GM23338 (cell line): ENCODE results near the gene AMZ1. TPM values are rescaled to one million over a fixed set of nuclear protein-coding genes. Genes with fewer than 3 reads are reported as not detected.

ENCODE experiments used
- ATAC-seq: fragments of 200-7000 bp; cut with Tn5 transposase; 3 replicates; pipeline ENCODE4 v1.9.1; 2020
- DNase-seq: peaks from one replicate; pipeline ENCODE4 v3.0.0-alpha.2; 2015; ENCODE audit warnings: low spot score
- H2AFZ ChIP-seq: fragments of 200-600 bp; sonication (generic); 2 replicates; pipeline ENCODE4 v1.8.0; 2016; ENCODE audit warnings: antibody characterized with exemption, mild to moderate bottlenecking, moderate library complexity
- H3F3A ChIP-seq: fragments of 200-600 bp; sonication (generic); replicated peaks from 2 replicates; pipeline ENCODE4 v1.8.0; 2017; ENCODE audit warnings: antibody characterized with exemption, mixed run types, low read depth
- H3K27ac ChIP-seq: fragments of 200-600 bp; sonication (generic); 2 replicates; pipeline ENCODE4 v1.6.1; 2016; ENCODE audit warnings: low read depth
- H3K27me3 ChIP-seq: fragments of 200-600 bp; sonication (generic); 2 replicates; pipeline ENCODE4 v1.8.0; 2016; ENCODE audit warnings: mild to moderate bottlenecking, mixed run types, moderate library complexity; ENCODE audit not compliant: insufficient read depth
- H3K36me3 ChIP-seq: fragments of 200-600 bp; sonication (generic); 2 replicates; pipeline ENCODE4 v1.8.0; 2016; ENCODE audit warnings: mild to moderate bottlenecking; ENCODE audit not compliant: insufficient read depth
- H3K4me1 ChIP-seq: fragments of 200-600 bp; sonication (generic); 2 replicates; pipeline ENCODE4 v1.8.0; 2016; ENCODE audit warnings: mild to moderate bottlenecking, moderate library complexity; ENCODE audit not compliant: insufficient read depth
- H3K4me2 ChIP-seq: fragments of 200-600 bp; sonication (generic); 2 replicates; pipeline ENCODE4 v1.7.1; 2017; ENCODE audit warnings: mixed run types
- H3K4me3 ChIP-seq: fragments of 200-600 bp; sonication (generic); 2 replicates; pipeline ENCODE4 v1.6.1; 2016; ENCODE audit warnings: mixed run types
- H3K79me2 ChIP-seq: fragments of 200-600 bp; sonication (generic); replicated peaks from 2 replicates; pipeline ENCODE4 v1.8.0; 2017; ENCODE audit warnings: mild to moderate bottlenecking; ENCODE audit not compliant: insufficient read depth
- H3K9me2 ChIP-seq: fragments of 200-600 bp; sonication (generic); 2 replicates; pipeline ENCODE4 v1.8.0; 2017; ENCODE audit not compliant: insufficient read depth
- H4K20me1 ChIP-seq: fragments of 200-600 bp; sonication (generic); replicated peaks from 2 replicates; pipeline ENCODE4 v1.8.0; 2017; ENCODE audit warnings: mild to moderate bottlenecking; ENCODE audit not compliant: insufficient read depth
- H3K27ac Mint-ChIP-seq: 2 replicates; pipeline ENCODE4 v1.8.0; 2020; ENCODE audit warnings: inconsistent platforms, mild to moderate bottlenecking, moderate library complexity, mixed read lengths
- H3K27me3 Mint-ChIP-seq: 3 replicates; pipeline ENCODE4 v1.8.0; 2022; ENCODE audit warnings: low read depth, mild to moderate bottlenecking, moderate library complexity, mixed read lengths, inconsistent platforms; ENCODE audit not compliant: insufficient read depth, poor library complexity
- H3K36me3 Mint-ChIP-seq: 3 replicates; pipeline ENCODE4 v1.8.0; 2021; ENCODE audit warnings: low read depth, mild to moderate bottlenecking, inconsistent platforms, moderate library complexity, mixed read lengths
- H3K4me1 Mint-ChIP-seq: 3 replicates; pipeline ENCODE4 v1.8.0; 2020; ENCODE audit warnings: mild to moderate bottlenecking, inconsistent platforms, mixed read lengths
- H3K4me3 Mint-ChIP-seq: 3 replicates; pipeline ENCODE4 v1.8.0; 2021; ENCODE audit warnings: moderate library complexity, mild to moderate bottlenecking, inconsistent platforms, mixed read lengths
- H3K9me3 Mint-ChIP-seq: 3 replicates; pipeline ENCODE4 v1.8.0; 2020; ENCODE audit warnings: moderate library complexity, mild to moderate bottlenecking, inconsistent platforms, mixed read lengths
- JUNB ChIP-seq: IDR thresholded peaks from one replicate; pipeline ENCODE4 v1.6.1; 2016; ENCODE audit warnings: antibody characterized with exemption; ENCODE audit not compliant: unreplicated experiment
- ZNF114 ChIP-seq: fragments of 250-450 bp; sonication (Bioruptor Pico); IDR thresholded peaks from 2 replicates; pipeline ENCODE4 v1.5.0; 2020; ENCODE audit warnings: mild to moderate bottlenecking, moderate library complexity
- polyA plus RNA-seq: library from polyadenylated mRNA; unstranded; fragments of >200 nt; fragmentation: Nextera tagmentation; extraction: Ambion mirVana; gene quantifications from 2 replicates; pipeline ENCODE4 v1.2.1, GENCODE V29; 2016
- total RNA-seq: library from RNA; depleted of rRNA; stranded (reverse); fragments of >200 nt; shearing (Covaris generic); gene quantifications from 2 replicates; pipeline ENCODE4 v1.2.3, GENCODE V29; 2014
- TF ChIP-seq, protein P1 (sequence below), 2 experiments: fragments of 200-600 bp in 1 of 2; sonication (generic) in 1 of 2; conservative IDR thresholded peaks; 2 replicates each; pipeline versions ENCODE4 v1.5.1 to v1.6.1; 2016 to 2017; ENCODE audit warnings: antibody characterized with exemption in 2 of 2, low read depth in 2 of 2, mild to moderate bottlenecking in 2 of 2, moderate library complexity in 1 of 2
- TF ChIP-seq, protein P2 (sequence below): fragments of 250-450 bp; sonication (Bioruptor Pico); IDR thresholded peaks from 2 replicates; pipeline ENCODE4 v1.5.0; 2020; ENCODE audit warnings: mild to moderate bottlenecking, moderate library complexity

AMZ1 gene
- total and polyA plus RNA-seq, 2 experiments from 2014 or later = 0.73 to 4.5 TPM

DNA sequence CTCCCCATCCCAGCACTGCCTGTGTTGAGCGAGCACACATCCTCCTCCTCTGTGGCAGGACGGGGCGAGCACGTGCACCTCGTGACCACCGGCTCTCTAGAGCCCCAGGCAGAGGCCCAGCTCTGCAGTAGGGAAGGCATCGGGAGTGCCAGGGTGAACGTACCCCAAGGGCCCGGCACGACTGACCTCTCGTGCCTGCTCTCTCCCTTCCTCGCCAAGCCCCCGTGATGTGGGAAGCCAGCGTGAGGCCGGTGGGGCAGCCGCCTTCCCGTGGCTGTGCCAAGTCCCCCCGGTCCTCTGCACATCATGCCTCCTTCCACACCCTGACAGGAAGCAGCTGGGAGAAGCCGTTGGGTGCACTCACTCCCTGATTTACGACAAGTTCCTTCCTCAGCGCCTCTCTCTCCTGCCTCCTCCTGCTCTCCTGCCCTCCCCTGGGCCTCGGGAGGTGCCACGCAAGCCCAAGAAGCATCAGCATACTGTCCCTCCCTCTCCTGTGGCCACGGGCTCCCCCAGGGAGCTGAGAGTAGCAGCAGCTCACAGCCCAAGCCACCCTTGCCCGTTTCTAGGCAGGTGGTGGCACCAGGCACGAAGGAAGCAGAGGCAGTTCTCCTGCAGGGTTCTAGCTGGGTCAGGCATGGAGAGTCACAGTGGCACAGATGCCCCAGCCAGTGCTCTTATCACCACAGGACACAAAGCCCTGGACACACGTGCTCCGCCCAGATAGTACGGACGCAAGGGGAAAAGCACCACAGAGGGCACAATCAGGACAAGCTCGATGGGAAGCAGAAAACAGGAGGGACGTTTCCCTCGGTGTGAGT lies 47.0 kb downstream of the AMZ1 start (continued):
- no peak for TF ChIP-seq JUNB
- TF ChIP-seq, protein P1, sequence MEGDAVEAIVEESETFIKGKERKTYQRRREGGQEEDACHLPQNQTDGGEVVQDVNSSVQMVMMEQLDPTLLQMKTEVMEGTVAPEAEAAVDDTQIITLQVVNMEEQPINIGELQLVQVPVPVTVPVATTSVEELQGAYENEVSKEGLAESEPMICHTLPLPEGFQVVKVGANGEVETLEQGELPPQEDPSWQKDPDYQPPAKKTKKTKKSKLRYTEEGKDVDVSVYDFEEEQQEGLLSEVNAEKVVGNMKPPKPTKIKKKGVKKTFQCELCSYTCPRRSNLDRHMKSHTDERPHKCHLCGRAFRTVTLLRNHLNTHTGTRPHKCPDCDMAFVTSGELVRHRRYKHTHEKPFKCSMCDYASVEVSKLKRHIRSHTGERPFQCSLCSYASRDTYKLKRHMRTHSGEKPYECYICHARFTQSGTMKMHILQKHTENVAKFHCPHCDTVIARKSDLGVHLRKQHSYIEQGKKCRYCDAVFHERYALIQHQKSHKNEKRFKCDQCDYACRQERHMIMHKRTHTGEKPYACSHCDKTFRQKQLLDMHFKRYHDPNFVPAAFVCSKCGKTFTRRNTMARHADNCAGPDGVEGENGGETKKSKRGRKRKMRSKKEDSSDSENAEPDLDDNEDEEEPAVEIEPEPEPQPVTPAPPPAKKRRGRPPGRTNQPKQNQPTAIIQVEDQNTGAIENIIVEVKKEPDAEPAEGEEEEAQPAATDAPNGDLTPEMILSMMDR (conservative IDR thresholded peaks at IDR 0.05; ENCODE audit: low read depth in 2 of 2) = no peak

DNA sequence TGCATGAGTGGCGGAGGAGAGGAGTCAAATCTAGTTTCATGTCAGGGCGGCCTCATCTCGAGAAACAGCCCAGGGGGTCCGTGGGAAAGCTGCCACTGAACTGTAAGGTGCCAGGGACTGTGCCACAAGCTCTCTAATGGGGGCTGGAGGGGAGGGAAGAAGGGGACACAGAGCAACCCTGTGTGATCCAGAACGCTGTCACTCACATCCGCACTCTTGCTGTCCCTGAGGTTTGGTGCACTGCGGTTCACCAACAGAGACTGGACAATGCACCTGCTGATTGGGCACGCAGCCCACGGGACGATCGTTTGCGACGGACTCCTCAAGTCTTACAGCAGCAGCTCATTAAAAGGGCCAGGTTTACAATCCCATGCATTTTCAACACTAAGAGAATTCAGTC lies 47.7 kb downstream of the AMZ1 start:
- no peaks in the 10 kb centered on the region for H3K9me3 Mint-ChIP-seq
- TF ChIP-seq, protein P2, sequence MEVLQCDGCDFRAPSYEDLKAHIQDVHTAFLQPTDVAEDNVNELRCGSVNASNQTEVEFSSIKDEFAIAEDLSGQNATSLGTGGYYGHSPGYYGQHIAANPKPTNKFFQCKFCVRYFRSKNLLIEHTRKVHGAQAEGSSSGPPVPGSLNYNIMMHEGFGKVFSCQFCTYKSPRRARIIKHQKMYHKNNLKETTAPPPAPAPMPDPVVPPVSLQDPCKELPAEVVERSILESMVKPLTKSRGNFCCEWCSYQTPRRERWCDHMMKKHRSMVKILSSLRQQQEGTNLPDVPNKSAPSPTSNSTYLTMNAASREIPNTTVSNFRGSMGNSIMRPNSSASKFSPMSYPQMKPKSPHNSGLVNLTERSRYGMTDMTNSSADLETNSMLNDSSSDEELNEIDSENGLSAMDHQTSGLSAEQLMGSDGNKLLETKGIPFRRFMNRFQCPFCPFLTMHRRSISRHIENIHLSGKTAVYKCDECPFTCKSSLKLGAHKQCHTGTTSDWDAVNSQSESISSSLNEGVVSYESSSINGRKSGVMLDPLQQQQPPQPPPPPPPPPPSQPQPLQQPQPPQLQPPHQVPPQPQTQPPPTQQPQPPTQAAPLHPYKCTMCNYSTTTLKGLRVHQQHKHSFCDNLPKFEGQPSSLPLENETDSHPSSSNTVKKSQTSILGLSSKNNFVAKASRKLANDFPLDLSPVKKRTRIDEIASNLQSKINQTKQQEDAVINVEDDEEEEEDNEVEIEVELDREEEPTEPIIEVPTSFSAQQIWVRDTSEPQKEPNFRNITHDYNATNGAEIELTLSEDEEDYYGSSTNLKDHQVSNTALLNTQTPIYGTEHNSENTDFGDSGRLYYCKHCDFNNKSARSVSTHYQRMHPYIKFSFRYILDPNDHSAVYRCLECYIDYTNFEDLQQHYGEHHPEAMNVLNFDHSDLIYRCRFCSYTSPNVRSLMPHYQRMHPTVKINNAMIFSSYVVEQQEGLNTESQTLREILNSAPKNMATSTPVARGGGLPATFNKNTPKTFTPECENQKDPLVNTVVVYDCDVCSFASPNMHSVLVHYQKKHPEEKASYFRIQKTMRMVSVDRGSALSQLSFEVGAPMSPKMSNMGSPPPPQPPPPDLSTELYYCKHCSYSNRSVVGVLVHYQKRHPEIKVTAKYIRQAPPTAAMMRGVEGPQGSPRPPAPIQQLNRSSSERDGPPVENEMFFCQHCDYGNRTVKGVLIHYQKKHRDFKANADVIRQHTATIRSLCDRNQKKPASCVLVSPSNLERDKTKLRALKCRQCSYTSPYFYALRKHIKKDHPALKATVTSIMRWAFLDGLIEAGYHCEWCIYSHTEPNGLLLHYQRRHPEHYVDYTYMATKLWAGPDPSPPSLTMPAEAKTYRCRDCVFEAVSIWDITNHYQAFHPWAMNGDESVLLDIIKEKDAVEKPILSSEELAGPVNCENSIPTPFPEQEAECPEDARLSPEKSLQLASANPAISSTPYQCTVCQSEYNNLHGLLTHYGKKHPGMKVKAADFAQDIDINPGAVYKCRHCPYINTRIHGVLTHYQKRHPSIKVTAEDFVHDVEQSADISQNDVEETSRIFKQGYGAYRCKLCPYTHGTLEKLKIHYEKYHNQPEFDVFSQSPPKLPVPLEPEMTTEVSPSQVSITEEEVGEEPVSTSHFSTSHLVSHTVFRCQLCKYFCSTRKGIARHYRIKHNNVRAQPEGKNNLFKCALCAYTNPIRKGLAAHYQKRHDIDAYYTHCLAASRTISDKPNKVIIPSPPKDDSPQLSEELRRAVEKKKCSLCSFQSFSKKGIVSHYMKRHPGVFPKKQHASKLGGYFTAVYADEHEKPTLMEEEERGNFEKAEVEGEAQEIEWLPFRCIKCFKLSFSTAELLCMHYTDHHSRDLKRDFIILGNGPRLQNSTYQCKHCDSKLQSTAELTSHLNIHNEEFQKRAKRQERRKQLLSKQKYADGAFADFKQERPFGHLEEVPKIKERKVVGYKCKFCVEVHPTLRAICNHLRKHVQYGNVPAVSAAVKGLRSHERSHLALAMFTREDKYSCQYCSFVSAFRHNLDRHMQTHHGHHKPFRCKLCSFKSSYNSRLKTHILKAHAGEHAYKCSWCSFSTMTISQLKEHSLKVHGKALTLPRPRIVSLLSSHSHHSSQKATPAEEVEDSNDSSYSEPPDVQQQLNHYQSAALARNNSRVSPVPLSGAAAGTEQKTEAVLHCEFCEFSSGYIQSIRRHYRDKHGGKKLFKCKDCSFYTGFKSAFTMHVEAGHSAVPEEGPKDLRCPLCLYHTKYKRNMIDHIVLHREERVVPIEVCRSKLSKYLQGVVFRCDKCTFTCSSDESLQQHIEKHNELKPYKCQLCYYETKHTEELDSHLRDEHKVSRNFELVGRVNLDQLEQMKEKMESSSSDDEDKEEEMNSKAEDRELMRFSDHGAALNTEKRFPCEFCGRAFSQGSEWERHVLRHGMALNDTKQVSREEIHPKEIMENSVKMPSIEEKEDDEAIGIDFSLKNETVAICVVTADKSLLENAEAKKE (CRISPR knock-in tag) = no peak
- no peak for TF ChIP-seq ZNF114 (CRISPR knock-in tag)
- no peaks in the 10 kb centered on the region for H3F3A ChIP-seq
- H3K4me3 Mint-ChIP-seq = no peak overlapping the region
- no peak overlapping the region for H3K4me2 ChIP-seq
- H3K27me3 ChIP-seq = no peaks in the 10 kb centered on the region
- ATAC-seq (no peak), DNase-seq (no peak)
- no peak overlapping the region for H2AFZ ChIP-seq
- H3K27me3 Mint-ChIP-seq = peaks cover 13% of the 10 kb centered on the region
- H3K27ac ChIP-seq = no peak overlapping the region
- H3K36me3 Mint-ChIP-seq = peaks cover 35% of the 10 kb centered on the region
- peaks cover 33% of the 10 kb centered on the region for H3K4me1 Mint-ChIP-seq
- no peaks in the 10 kb centered on the region for H3K9me2 ChIP-seq
- H4K20me1 ChIP-seq = peaks cover 26% of the 10 kb centered on the region
- no peak overlapping the region for H3K27ac Mint-ChIP-seq
- no peaks in the 10 kb centered on the region; the same call in 1 of the 2 replicates for H3K4me1 ChIP-seq
- no peak overlapping the region for H3K4me3 ChIP-seq
- H3K36me3 ChIP-seq = peaks cover 11% of the 10 kb centered on the region
- H3K79me2 ChIP-seq = peaks cover 88% of the 10 kb centered on the region
